HG02610 (cell line): ENCODE results near the gene CDT1.
"Not testable (repeated sequence)": the region's sequence is repeated elsewhere in the genome, so short reads cannot be mapped to it uniquely, and the experiment has no call there.

Experiments used
- ATAC-seq: cut with Tn5 transposase; IDR thresholded peaks from one replicate; pipeline ENCODE4 v1.9.1; 2021; ENCODE audit warnings: mild to moderate bottlenecking, moderate library complexity; ENCODE audit not compliant: unreplicated experiment

The CDT1 gene

DNA sequence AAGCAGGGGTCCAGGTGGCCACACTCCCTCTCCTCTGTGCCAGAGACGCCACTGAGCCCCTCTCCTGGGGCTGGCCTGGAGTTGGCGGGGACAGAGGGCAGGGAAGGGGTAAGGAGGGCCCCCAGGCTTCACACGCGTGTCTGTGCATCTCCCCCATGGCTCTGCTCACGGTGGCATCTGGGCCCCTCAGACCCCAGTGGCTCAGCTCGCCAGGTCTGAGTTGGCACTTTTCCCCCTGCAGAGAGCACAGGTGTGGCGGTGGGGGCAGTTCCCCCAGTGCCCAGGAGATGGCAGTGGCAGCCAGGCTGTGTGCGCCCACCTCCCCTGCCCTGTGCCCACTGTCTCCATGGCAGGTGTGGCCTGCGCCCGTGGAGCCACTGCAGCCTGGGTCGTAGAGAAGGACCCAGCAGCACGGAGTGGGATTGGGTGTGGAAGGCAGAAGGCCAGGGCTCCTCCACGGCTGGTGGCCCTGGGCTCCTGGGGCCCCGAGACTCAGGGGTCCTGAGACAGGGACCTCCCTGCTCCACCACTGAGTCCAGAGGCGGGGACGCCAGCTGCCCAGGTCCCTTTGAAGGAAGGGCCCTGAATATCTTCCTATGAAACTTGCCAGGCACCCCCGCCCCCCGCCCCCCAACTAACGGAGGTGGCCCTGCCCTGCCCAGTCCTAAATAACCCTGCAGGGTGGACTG, 12.5 kb downstream of the CDT1 start:
- no peak for ATAC-seq

GRCh38 chr16:88816736-88817535, 13.3 kb downstream of the CDT1 start:
- ATAC-seq = no peak

GRCh38 chr16:88817785-88818574, 14.4 kb downstream of the CDT1 start:
- ATAC-seq = no peak

- ATAC-seq = no peak
These were observed 14.9 kb downstream of the CDT1 start for GRCh38 chr16:88818575-88818874.

DNA sequence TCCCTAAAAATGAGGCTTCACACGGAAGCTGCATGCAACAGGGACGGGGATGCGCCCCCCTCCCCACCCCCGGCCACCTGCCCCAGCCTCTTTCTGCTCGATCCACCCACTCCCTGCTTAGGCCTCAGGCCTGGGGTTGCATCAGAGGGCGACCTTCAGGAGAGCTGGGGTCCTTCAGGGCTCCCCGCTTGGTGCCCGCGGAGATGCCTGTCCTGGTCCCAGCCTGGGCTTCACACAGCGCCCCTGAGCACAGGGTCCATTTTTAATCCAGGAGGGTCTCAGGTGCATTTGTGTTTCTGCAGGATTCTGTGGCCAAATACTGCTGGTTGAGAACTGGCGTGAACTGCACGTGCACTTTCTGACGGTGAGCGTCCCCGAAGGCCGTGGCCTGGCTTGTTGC, 15.5 kb downstream of the CDT1 start:
- no peak for ATAC-seq

GRCh38 chr16:88820385-88821025, 16.9 kb downstream of the CDT1 start:
- no peak for ATAC-seq

GRCh38 chr16:88821168-88821850, 17.7 kb downstream of the CDT1 start:
- ATAC-seq = no peak

DNA sequence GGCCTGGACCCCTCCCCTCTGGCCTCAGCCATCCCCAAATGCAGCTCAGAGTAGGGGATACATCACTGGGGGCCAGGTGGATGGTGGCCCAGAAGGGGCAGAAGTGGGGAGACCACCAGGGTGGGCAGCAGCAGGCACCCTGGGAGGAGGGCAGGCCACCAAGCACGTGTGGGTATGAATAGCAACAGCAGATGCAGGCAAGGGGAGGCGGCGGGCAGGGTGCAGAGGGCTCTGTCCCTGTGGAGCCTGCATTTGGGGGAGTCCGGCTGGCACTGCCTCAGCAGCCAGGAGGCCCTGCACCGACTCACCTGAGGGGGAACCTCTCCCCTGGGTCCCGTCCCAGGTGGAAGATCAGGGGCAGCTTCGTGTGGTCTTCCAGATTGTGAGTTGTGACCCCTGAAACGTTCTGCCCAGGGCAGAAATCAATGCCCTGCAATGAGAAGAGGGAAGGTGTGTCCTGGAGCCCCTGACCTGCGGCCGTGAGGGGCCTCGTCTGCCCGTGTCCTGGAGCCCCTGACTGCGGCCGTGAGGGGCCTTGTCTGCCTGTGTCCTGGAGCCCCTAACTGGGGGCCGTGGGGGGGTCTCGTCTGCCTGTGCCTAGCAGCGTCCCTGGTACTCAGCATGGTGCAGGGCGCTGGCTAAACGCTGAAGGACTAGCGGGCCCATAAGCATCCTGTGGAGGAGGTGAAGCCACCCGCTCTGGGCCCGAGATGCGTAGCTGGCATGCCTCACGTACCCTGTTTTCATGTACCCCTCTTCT, 18.9 kb downstream of the CDT1 start:
- no peak for ATAC-seq

DNA sequence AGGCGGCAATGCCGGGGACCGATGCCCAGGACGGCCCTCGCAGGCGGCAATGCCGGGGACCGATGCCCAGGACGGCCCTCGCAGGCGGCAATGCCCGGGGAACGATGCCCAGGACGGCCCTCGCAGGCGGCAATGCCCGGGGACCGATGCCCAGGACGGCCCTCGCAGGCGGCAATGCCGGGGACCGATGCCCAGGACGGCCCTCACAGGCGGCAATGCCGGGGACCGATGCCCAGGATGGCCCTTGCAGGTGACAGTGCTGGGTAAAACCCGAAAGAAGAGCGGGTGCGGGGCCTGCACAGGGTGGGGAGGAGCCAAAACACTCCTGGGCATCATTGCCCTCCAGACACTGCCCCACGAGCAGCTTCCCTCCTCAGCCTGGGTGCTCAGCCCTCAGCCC, 20.1 kb downstream of the CDT1 start:
- not testable (repeated sequence) for ATAC-seq

DNA sequence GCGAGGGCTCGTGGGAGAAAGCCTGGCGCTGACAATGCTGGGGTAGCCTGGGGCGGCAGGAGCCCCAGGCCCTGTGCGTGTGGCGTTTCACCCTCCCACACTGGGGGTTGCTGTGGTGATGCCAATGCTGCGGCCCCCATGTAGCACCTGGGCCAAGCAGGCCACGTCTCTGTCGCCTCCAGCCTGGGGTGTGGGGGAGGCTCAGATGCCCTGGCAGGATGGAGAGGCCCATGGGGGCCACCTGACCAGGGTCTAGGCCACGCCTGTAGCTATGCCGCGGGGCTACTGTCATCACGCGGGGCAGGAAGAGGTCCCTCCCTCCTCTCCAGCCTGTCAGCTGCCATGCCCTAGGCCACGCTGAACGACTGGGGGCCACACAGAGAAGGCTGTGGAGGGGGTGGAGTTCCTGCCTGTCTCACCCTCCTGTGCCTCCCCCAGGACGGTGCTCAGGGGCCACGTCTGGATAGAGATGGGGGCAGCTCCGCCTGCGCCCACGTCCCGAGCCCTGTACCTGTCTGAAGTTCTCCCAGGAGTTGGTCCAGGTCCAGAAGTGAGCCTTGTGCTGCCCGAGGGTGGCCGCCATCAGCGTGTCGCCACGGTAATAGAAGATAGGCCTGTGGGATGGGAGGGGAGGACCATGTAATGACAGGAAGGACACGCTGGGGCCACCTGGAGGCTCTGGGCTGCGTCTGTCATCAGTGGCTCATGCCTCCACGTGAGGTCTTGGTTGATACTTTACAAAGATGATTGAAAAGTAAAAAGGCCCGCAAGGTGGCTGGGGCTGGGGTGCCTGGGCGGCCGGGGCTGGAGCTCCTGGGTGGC, 20.9 kb downstream of the CDT1 start:
- ATAC-seq = no peak

DNA sequence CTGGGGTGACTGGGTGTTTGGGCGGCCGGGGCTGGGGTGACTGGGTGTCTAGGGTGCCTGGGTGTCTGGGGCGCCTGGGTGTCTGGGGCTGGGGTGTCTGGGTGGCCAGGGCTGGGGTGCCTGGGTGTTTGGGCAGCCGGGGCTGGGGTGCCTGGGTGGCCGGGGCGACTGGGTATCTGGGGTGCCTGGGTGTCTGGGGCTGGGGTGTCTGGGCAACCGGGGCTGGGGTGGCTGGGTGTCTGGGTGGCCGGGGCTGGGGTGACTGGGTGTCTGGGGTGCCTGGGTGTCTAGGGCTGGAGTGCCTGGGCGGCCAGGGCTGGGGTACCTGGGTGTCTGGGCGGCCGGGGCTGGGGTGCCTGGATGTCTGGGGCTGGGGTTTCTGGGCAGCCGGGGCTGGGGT, 21.6 kb downstream of the CDT1 start:
- ATAC-seq = no peak

DNA sequence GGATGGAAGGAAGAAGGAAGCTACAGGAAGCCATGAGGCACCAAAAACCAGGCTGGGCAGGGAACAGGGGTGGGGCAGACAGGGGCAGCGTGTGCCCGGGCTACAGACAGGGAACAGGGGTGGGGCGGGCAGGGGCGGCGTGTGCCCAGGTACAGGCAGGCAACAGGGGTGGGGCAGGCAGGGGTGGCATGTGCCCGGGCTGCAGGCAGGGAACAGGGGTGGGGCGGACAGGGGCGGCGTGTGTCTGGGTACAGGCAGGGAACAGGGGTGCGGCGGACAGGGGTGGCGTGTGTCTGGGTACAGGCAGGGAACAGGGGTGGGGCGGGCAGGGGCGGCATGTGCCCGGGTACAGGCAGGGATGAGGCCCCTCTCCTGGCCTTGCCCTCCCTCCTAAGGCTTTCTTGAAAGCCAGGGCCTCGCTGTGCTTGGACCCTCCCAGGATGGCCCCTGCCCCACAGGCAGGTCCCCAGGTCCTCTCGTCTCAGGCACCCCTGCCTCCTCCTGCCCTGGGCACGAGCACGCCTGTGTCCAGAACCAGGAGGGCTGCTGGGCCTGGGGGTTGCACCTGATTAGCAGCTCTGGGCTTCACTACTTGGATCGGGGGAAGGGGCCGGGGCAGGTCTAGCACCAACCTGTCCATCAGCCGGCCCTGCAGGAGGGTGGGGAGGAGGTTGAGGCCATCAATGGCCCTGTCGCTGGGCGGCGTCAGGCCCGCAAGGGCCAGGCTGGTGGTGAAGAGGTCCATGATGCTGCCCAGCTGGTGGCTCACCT, 22.7 kb downstream of the CDT1 start:
- ATAC-seq = no peak

DNA sequence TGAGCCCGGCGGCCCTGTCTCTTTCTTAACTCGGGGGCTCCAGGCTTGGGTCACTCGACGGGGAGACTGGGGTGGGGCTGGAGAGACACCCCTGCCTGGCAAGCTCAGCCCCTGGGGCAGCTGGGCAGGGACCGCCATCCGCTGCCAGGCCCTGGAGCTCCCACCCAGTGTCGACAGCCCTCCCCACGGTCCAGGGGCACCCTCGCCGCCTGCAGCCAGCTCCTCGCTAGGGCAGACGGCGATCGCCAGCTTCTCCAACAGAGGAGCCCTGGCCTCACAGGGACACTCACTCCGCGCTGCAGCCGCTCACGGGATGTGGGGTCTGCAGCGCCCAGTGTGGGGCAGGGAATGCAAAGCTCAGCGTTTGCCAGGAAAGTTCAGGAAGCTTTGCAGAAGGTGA, 24.1 kb downstream of the CDT1 start:
- no peak for ATAC-seq

DNA sequence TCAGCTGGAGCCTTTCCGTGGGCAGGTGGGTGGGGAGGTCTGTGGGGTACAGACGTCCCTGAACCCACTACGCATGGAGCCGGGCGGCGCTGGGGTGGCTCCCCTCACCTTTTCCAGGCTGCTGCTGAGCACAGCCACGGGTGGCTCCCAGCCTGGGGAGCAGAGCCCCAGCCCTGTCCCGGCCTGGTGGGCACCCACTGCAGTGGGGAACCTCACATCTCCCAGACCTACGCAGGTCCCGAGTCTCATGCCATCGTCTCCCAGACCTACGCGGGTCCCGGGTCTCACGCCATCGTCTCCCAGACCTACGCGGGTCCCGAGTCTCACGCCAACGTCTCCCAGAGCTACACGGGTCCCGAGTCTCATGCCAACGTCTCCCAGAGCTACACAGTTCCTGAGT, 25.1 kb downstream of the CDT1 start:
- ATAC-seq = no peak

DNA sequence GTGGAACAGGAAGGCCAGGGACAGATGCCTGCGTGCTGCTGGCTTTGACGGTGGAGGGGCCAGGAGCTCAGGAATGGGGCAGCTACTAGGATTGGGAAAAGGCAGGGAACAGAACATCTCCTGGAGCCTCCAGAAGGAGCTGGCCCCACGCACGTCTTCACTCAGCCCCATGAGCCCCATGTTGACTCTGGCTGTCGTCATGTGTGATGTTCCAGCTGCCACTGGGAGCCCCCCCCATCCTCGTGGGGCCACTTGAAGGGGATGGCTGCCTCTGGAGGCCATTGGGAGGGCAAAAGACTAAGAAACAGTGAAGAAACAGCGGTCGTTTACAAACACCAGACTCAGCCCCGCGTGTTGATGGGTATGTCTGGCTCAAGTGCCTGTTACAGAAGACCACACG, 26.7 kb downstream of the CDT1 start:
- ATAC-seq = no peak

- ATAC-seq = no peak
These were observed 27.2 kb downstream of the CDT1 start for GRCh38 chr16:88830783-88831182.

- ATAC-seq = no peak
These were observed 28.2 kb downstream of the CDT1 start for GRCh38 chr16:88831838-88832237.

GRCh38 chr16:88833086-88833485, 29.5 kb downstream of the CDT1 start:
- ATAC-seq = no peak

GRCh38 chr16:88834670-88835069, 31.1 kb downstream of the CDT1 start:
- ATAC-seq = no peak
